Spinal cord (tissue), 10 donors: Measurements from ENCODE around the gene RGP1. TPM values are rescaled to one million over a fixed set of nuclear protein-coding genes. Genes with fewer than 3 reads are reported as not detected.

Experiments used
- DNase-seq, 6 donors: peaks; one replicate each; pipeline versions ENCODE4 v3.0.0 to v3.0.0-alpha.2; 2013 to 2015; ENCODE audit warnings: low spot score in 6 of 6, low read depth in 4 of 6
- H3K27ac ChIP-seq: one replicate; pipeline ENCODE4 v1.5.1; 2013; ENCODE audit warnings: low read depth, low read length, control low read depth
- H3K27me3 ChIP-seq: one replicate; pipeline ENCODE4 v1.6.1; 2013; ENCODE audit warnings: low read length; ENCODE audit not compliant: control insufficient read depth, insufficient read depth
- H3K36me3 ChIP-seq: one replicate; pipeline ENCODE4 v1.6.1; 2013; ENCODE audit warnings: low read length; ENCODE audit not compliant: control insufficient read depth, insufficient read depth
- H3K4me1 ChIP-seq: one replicate; pipeline ENCODE4 v1.6.1; 2013; ENCODE audit warnings: low read length; ENCODE audit not compliant: control insufficient read depth, insufficient read depth
- H3K4me3 ChIP-seq: one replicate; pipeline ENCODE4 v1.5.1; 2013; ENCODE audit warnings: low read depth, low read length, control low read depth
- H3K9me3 ChIP-seq: one replicate; pipeline ENCODE4 v1.6.1; 2013; ENCODE audit warnings: low read length; ENCODE audit not compliant: control insufficient read depth, insufficient read depth
- WGBS: methylation state at CpG from one replicate; pipeline ENCODE4 v1.1.5; 2013; ENCODE audit warnings: missing lambda C conversion rate; ENCODE audit not compliant: insufficient coverage; 5-methylcytosine and 5-hydroxymethylcytosine counted together
- polyA plus RNA-seq, 2 donors: library from polyadenylated mRNA; unstranded; fragments of 120-200 nt; gene quantifications; one replicate each; pipeline ENCODE4 v1.2.1, GENCODE V29; 2013; ENCODE audit not compliant: insufficient read length in 2 of 2
- total RNA-seq, 2 donors: library from RNA; depleted of rRNA in 1 of 2; stranded (reverse); fragments of 120-200 nt in 1 of 2; fragments of >200 nt in 1 of 2; gene quantifications; one replicate each; pipeline versions ENCODE4 v1.2.3 to v1.2.4, GENCODE V29; 2013 to 2014
- donor health status: healthy.

RGP1 gene
- total and polyA plus RNA-seq, 4 donors = 12.7 to 23.5 (median 21.5) TPM

GRCh38 chr9:35729700-35730485 lies 19.2 kb upstream of the RGP1 start:
- H3K9me3 ChIP-seq = no peaks in the 10 kb centered on the region
- peak overlapping the region; percentile 93 for H3K4me3 ChIP-seq
- DNase-seq = peak in 2 of 6 donors; percentile 34 to 38
- WGBS = 37% methylated on average over 6 of the region's 6 CpGs
- peaks cover 37% of the 10 kb centered on the region for H3K36me3 ChIP-seq
- H3K27me3 ChIP-seq = no peaks in the 10 kb centered on the region
- H3K27ac ChIP-seq = peak overlapping the region; percentile 97
- H3K4me1 ChIP-seq = peaks cover 41% of the 10 kb centered on the region

GRCh38 chr9:35730486-35730854 lies 18.6 kb upstream of the RGP1 start:
- Histone ChIP-seq H3K4me1 (peaks cover 41% of the 10 kb centered on the region), H3K9me3 (no peaks in the 10 kb centered on the region), H3K27me3 (no peaks in the 10 kb centered on the region), H3K27ac (peak overlapping the region; percentile 97), H3K36me3 (peaks cover 31% of the 10 kb centered on the region), H3K4me3 (peak overlapping the region; percentile 93)
- no peak for DNase-seq
- WGBS = 97% methylated on average over 2 of the region's 2 CpGs

GRCh38 chr9:35731415-35732184 lies 17.5 kb upstream of the RGP1 start:
- no peaks in the 10 kb centered on the region for H3K27me3 ChIP-seq
- WGBS = under 1% methylated on average over 46 of the region's 47 CpGs
- H3K9me3 ChIP-seq = no peaks in the 10 kb centered on the region
- peaks cover 34% of the 10 kb centered on the region for H3K36me3 ChIP-seq
- DNase-seq = no peak
- peak overlapping the region; percentile 93 for H3K4me3 ChIP-seq
- peaks cover 43% of the 10 kb centered on the region for H3K4me1 ChIP-seq
- peak overlapping the region; percentile 97 for H3K27ac ChIP-seq

GRCh38 chr9:35732185-35732799 lies 16.8 kb upstream of the RGP1 start, which contains the start of the genes CREB3 and TLN1:
Gene CREB3 (plus strand): TSS chr9:35732666. CDS start chr9:35732773, 107 bp downstream.
Gene TLN1 (minus strand): TSS chr9:35732195. CDS start chr9:35725694, 6,501 bp downstream.
- peaks cover 38% of the 10 kb centered on the region for H3K4me1 ChIP-seq
- 0% methylated on average over 49 of the region's 49 CpGs for WGBS
- peak within 1 kb of the TSS; percentile 97 for H3K27ac ChIP-seq
- no peaks in the 10 kb centered on the region for H3K27me3 ChIP-seq
- peak within 1 kb of the TSS; percentile 93 for H3K4me3 ChIP-seq
- peak; percentile 89 to 99 (median 91) for DNase-seq
- H3K36me3 ChIP-seq = peaks cover 36% of the 10 kb centered on the region
- H3K9me3 ChIP-seq = no peaks in the 10 kb centered on the region

- Histone ChIP-seq H3K4me3 (peak overlapping the region; percentile 93), H3K9me3 (no peaks in the 10 kb centered on the region), H3K4me1 (peaks cover 31% of the 10 kb centered on the region), H3K27ac (peak overlapping the region; percentile 97), H3K36me3 (peaks cover 36% of the 10 kb centered on the region), H3K27me3 (no peaks in the 10 kb centered on the region)
- WGBS = 0% methylated on average over 5 of the region's 14 CpGs
- DNase-seq = peak in 2 of 6 donors; percentile 32 to 37
Measured at GRCh38 chr9:35732800-35733541, 16.1 kb upstream of the RGP1 start.

- Histone ChIP-seq H3K4me1 (peaks cover 22% of the 10 kb centered on the region), H3K27me3 (no peaks in the 10 kb centered on the region), H3K4me3 (no peak overlapping the region), H3K9me3 (no peaks in the 10 kb centered on the region), H3K36me3 (peaks cover 44% of the 10 kb centered on the region), H3K27ac (no peak overlapping the region)
- WGBS = no CpG with 5 or more reads among the region's 3 CpGs
- no peak for DNase-seq
Measured at GRCh38 chr9:35734096-35734495, 15.0 kb upstream of the RGP1 start.

GRCh38 chr9:35736201-35736633 lies 12.9 kb upstream of the RGP1 start:
- WGBS = 36% methylated on average over 4 of the region's 5 CpGs
- H3K27me3 ChIP-seq = no peaks in the 10 kb centered on the region
- H3K9me3 ChIP-seq = no peaks in the 10 kb centered on the region
- peaks cover 13% of the 10 kb centered on the region for H3K4me1 ChIP-seq
- no peak overlapping the region for H3K27ac ChIP-seq
- H3K36me3 ChIP-seq = peaks cover 58% of the 10 kb centered on the region
- peak in 2 of 6 donors; percentile 77 to 79 for DNase-seq
- no peak overlapping the region for H3K4me3 ChIP-seq

- Histone ChIP-seq H3K4me1 (peaks cover 13% of the 10 kb centered on the region), H3K4me3 (no peak overlapping the region), H3K27ac (no peak overlapping the region), H3K9me3 (no peaks in the 10 kb centered on the region), H3K27me3 (no peaks in the 10 kb centered on the region), H3K36me3 (peaks cover 67% of the 10 kb centered on the region)
- 90% methylated on average over 7 of the region's 7 CpGs for WGBS
- DNase-seq = no peak
Measured at GRCh38 chr9:35737143-35737542, 11.9 kb upstream of the RGP1 start.

- Histone ChIP-seq H3K36me3 (peaks cover 73% of the 10 kb centered on the region), H3K4me3 (no peak overlapping the region), H3K9me3 (no peaks in the 10 kb centered on the region), H3K4me1 (peaks cover 6% of the 10 kb centered on the region), H3K27ac (no peak overlapping the region), H3K27me3 (no peaks in the 10 kb centered on the region)
- DNase-seq = no peak
- WGBS = 81% methylated on average over 4 of the region's 4 CpGs
Measured at GRCh38 chr9:35738186-35738585, 10.9 kb upstream of the RGP1 start.
